HepG2 (cell line): ENCODE measurements around the gene TANGO6. TPM values are rescaled to one million over a fixed set of nuclear protein-coding genes. Genes with fewer than 3 reads are reported as not detected.

Source experiments
- ATAC-seq: fragments of 200-7000 bp; cut with Tn5 transposase; 3 replicates; pipeline ENCODE4 v1.9.1; 2020; ENCODE audit warnings: mild to moderate bottlenecking, moderate library complexity
- BruUV-seq: library from RNA; stranded (reverse); fragments of 400-500 nt; replicated peaks from 2 replicates; lab custom pipeline; 2021; lab: Mats Ljungman, UMichigan
- CTCF ChIA-PET: fragments of 300-600 bp; formaldehyde crosslinking; extraction: SDS; loops from one replicate; lab custom pipeline; 2021; ENCODE audit warnings: low total read pairs, inconsistent platforms, low intra/inter-chr PET ratio; lab: Yijun Ruan, JAX
- POLR2A ChIA-PET: fragments of 350-600 bp; sonication (Branson Sonifier 250); formaldehyde crosslinking; loops from one replicate; lab custom pipeline; 2020; ENCODE audit warnings: antibody characterized with exemption, inconsistent platforms; lab: Yijun Ruan, JAX
- DNase-seq: peaks from one replicate; pipeline ENCODE4 v3.0.0-alpha.2; 2015; ENCODE audit warnings: low spot score
- FAIRE-seq: peaks from 3 replicates; lab custom pipeline; 2011; peaks lifted over from hg19 to GRCh38; lab: Jason Lieb, UNC
- H2AFZ ChIP-seq: one replicate; pipeline ENCODE4 v1.6.1; 2011; ENCODE audit warnings: low read length, inconsistent platforms
- H3K27ac ChIP-seq: fragments of 300-600 bp; 3 replicates; pipeline ENCODE4 v1.8.0; 2011; ENCODE audit warnings: mixed run types, mild to moderate bottlenecking, mixed read lengths, low read length, inconsistent platforms; ENCODE audit not compliant: insufficient read depth; ENCODE audit errors: extremely low read length
- H3K27me3 ChIP-seq, 2 experiments: fragments of 200-600 bp in 1 of 2; 2 replicates in 1 of 2; 3 replicates in 1 of 2; pipeline versions ENCODE4 v1.6.0 to v1.8.0; 2011; ENCODE audit warnings: low read length in 2 of 2, mild to moderate bottlenecking in 2 of 2, moderate library complexity in 2 of 2, inconsistent platforms in 1 of 2; ENCODE audit not compliant: insufficient read depth in 2 of 2, control insufficient read depth in 1 of 2
- H3K36me3 ChIP-seq, 2 experiments: fragments of 200-600 bp in 1 of 2; replicated peaks in 1 of 2; 2 replicates in 1 of 2; 3 replicates in 1 of 2; pipeline versions ENCODE4 v1.5.1 to v1.8.0; 2011; ENCODE audit warnings: low read length in 2 of 2, inconsistent platforms in 1 of 2; ENCODE audit not compliant: insufficient read depth in 2 of 2, control insufficient read depth in 1 of 2
- H3K4me1 ChIP-seq: 2 replicates; pipeline ENCODE4 v1.5.1; 2012; ENCODE audit warnings: low read length, inconsistent platforms; ENCODE audit not compliant: insufficient read depth
- H3K4me2 ChIP-seq: 2 replicates; pipeline ENCODE4 v1.6.0; 2011; ENCODE audit warnings: low read depth, low read length, inconsistent platforms
- H3K4me3 ChIP-seq, 3 experiments: fragments of 200-600 bp in 1 of 3; sonication (generic), shearing (Covaris generic) in 1 of 3; replicated peaks in 1 of 3; 2 replicates each; pipeline ENCODE4 v1.5.1; 2011 to 2016; ENCODE audit warnings: low read length in 3 of 3, inconsistent platforms in 2 of 3, low read depth in 2 of 3, mild to moderate bottlenecking in 2 of 3, control low read depth in 1 of 3, mixed read lengths in 1 of 3; ENCODE audit not compliant: insufficient read depth in 1 of 3
- H3K79me2 ChIP-seq: one replicate; pipeline ENCODE4 v1.6.1; 2011; ENCODE audit warnings: low read length, inconsistent platforms; ENCODE audit not compliant: insufficient read depth
- H3K9ac ChIP-seq: 2 replicates; pipeline ENCODE4 v1.6.0; 2011; ENCODE audit warnings: mild to moderate bottlenecking, low read depth, low read length, inconsistent platforms; ENCODE audit not compliant: insufficient read depth
- H3K9me3 ChIP-seq: 2 replicates; pipeline ENCODE4 v1.5.1; 2012; ENCODE audit warnings: mild to moderate bottlenecking, low read length
- H4K20me1 ChIP-seq: 2 replicates; pipeline ENCODE4 v1.6.0; 2011; ENCODE audit warnings: inconsistent platforms, mild to moderate bottlenecking, low read length, moderate library complexity; ENCODE audit not compliant: insufficient read depth
- CBFB ChIP-seq: sonication (generic); formaldehyde crosslinking; IDR thresholded peaks from 2 replicates; pipeline ENCODE4 v1.4.0; 2020; ENCODE audit warnings: missing genetic modification reagents
- FOSL1 ChIP-seq: sonication (generic); formaldehyde crosslinking; IDR thresholded peaks from 2 replicates; pipeline ENCODE4 v1.9.0; 2021; ENCODE audit warnings: missing genetic modification reagents, borderline replicate concordance
- KDM2A ChIP-seq: sonication (generic); formaldehyde crosslinking; IDR thresholded peaks from 2 replicates; pipeline ENCODE4 v1.4.0; 2020; ENCODE audit warnings: low read depth, missing genetic modification reagents, borderline replicate concordance
- NFYC ChIP-seq: IDR thresholded peaks from 2 replicates; pipeline ENCODE4 v1.6.1; 2016; ENCODE audit warnings: missing genetic modification reagents, missing compliant biosample characterization
- RFX3 ChIP-seq: IDR thresholded peaks from 2 replicates; pipeline ENCODE4 v1.6.1; 2016; ENCODE audit warnings: missing biosample characterization, missing genetic modification reagents
- ZBTB8A ChIP-seq: sonication (generic); formaldehyde crosslinking; IDR thresholded peaks from 2 replicates; pipeline ENCODE4 v1.4.0; 2020; ENCODE audit warnings: mild to moderate bottlenecking, low read depth, missing genetic modification reagents, borderline replicate concordance
- ZNF451 ChIP-seq: sonication (generic); formaldehyde crosslinking; IDR thresholded peaks from 2 replicates; pipeline ENCODE4 v1.5.0; 2020; ENCODE audit warnings: mild to moderate bottlenecking, missing genetic modification reagents
- ZNF761 ChIP-seq: sonication (generic); formaldehyde crosslinking; conservative IDR thresholded peaks from 2 replicates; pipeline ENCODE4 v1.4.0; 2020; ENCODE audit warnings: mild to moderate bottlenecking, missing genetic modification reagents
- WGBS: methylation state at CpG from one replicate; pipeline ENCODE4 v1.1.6; 2017; ENCODE audit warnings: low lambda C conversion rate; 5-methylcytosine and 5-hydroxymethylcytosine counted together
- in situ Hi-C: cut with HindIII; loops from 2 replicates; pipeline ENCODE4 v1.10.0; 2017; ENCODE audit warnings: low pct_unique_long_range_greater_than_20kb; ENCODE audit not compliant: extremely low pct_ligation_motif_present
- intact Hi-C: fragments of 100-400 bp; cut with micrococcal nuclease; formaldehyde crosslinking; loops from one replicate; pipeline ENCODE4 v1.10.0; 2022; ENCODE audit not compliant: unreplicated experiment
- polyA plus RNA-seq, 8 experiments: library from polyadenylated mRNA; depleted of rRNA in 3 of 8; stranded (reverse) in 7 of 8; unstranded in 1 of 8; fragments of >200 nt; fragmentation: Illumina TruSeq in 4 of 8; extraction: Trizol in 4 of 8; gene quantifications; 2 replicates each; pipeline versions ENCODE4 v1.2.1 to v1.2.3, GENCODE V29; 2011 to 2016; ENCODE audit warnings: low read depth in 4 of 8, missing spikeins in 1 of 8, mixed read lengths in 1 of 8; ENCODE audit not compliant: insufficient read depth in 1 of 8
- total RNA-seq, 5 experiments: library from RNA; depleted of rRNA; stranded (reverse); fragments of >200 nt; fragmentation: Illumina TruSeq; extraction: Trizol; gene quantifications; 2 replicates each; pipeline ENCODE4 v1.2.3, GENCODE V29; 2016; ENCODE audit warnings: low read depth in 1 of 5
- TF ChIP-seq, protein P1 (sequence below), 2 experiments: sonication (generic) in 1 of 2; formaldehyde crosslinking in 1 of 2; IDR thresholded peaks; 2 replicates each; pipeline versions ENCODE4 v1.5.1 to v1.6.1; 2011 to 2020; ENCODE audit warnings: borderline replicate concordance in 1 of 2, low read depth in 1 of 2, low read length in 1 of 2, mild to moderate bottlenecking in 1 of 2, missing genetic modification reagents in 1 of 2, moderate library complexity in 1 of 2

The TANGO6 gene
- total and polyA plus RNA-seq, 2 of the 13 experiments (the other 11 are each of a cell fraction or from before 2014, with no cell fraction given), result 7.2 to 13.3 TPM

DNA sequence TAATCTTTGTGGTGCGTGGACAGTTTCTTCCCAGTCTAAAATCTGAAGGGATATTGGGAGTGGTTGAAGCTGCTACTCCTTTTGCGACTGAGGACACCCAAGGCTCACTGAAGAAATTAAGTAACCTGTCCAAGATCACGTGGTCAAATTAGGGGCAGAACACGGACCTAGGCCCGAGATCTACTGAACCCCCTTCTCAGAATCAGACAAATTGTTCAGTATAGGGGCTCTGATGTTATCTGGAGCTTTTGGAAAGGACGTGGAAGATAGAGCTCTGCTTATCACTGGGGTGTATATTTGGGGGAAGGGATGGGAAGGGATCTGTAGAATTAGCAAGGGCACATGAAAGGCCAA lies 857 bp downstream of the TANGO6 start (continued):
- TF ChIP-seq ZNF451 (CRISPR knock-in tag) (no peak), RFX3 (CRISPR knock-in tag) (no peak), CBFB (no peak), ZNF761 (0 out of 2 replicates have a peak, but pooled peaks have one; percentile 17), ZBTB8A (CRISPR knock-in tag) (no peak)
- TF ChIP-seq, protein P1, sequence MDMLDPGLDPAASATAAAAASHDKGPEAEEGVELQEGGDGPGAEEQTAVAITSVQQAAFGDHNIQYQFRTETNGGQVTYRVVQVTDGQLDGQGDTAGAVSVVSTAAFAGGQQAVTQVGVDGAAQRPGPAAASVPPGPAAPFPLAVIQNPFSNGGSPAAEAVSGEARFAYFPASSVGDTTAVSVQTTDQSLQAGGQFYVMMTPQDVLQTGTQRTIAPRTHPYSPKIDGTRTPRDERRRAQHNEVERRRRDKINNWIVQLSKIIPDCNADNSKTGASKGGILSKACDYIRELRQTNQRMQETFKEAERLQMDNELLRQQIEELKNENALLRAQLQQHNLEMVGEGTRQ (IDR thresholded peaks at IDR 0.05; ENCODE audit: low read depth, low read length), result no peak
- TF ChIP-seq, protein P1 (CRISPR knock-in tag; IDR thresholded peaks at IDR 0.05; ENCODE audit: borderline replicate concordance), result peak; percentile 45; the same call in 1 of the 2 replicates

- BruUV-seq, result no TSS peak
- Histone ChIP-seq H3K9me3 (no peaks in the 10 kb centered on the region), H3K36me3 (no peaks in the 10 kb centered on the region), H3K4me1 (peaks cover 20% of the 10 kb centered on the region), H2AFZ (no peak overlapping the region), H4K20me1 (no peaks in the 10 kb centered on the region), H3K27me3 (no peaks in the 10 kb centered on the region; a peak in 1 of 5 replicates), H3K4me2 (no peak overlapping the region), H3K9ac (no peak overlapping the region), H3K27ac (no peak overlapping the region), H3K79me2 (no peaks in the 10 kb centered on the region), H3K4me3 (no peak overlapping the region)
- no peak for TF ChIP-seq KDM2A (CRISPR knock-in tag)
- no peak for TF ChIP-seq NFYC (CRISPR knock-in tag)
- TF ChIP-seq FOSL1 (CRISPR knock-in tag), result no peak
- FAIRE-seq (no peak), DNase-seq (no peak), ATAC-seq (no peak)
- ChIA-PET POLR2A (no interaction called here), CTCF (no interaction called here)
- WGBS, result 97% methylated on average over 9 of the region's 9 CpGs
- intact Hi-C loops, result loop anchor here (5.0 to 10.0 kb wide), 2 partner anchors 54 to 146 kb away; no protein-coding TSS in a partner anchor
- in situ Hi-C loops, result no loop called here
Observed at GRCh38 chr16:68848786-68849185, 5.5 kb downstream of the TANGO6 start.
